Calu3 (cell line): ENCODE measurements around the gene DISP3. TPM values are rescaled to one million over a fixed set of nuclear protein-coding genes. Genes with fewer than 3 reads are reported as not detected.

Experiments used
- BruUV-seq: library from RNA; stranded (reverse); fragments of 400-500 nt; replicated peaks from 2 replicates; lab custom pipeline; 2021; lab: Mats Ljungman, UMichigan
- CTCF ChIA-PET: fragments of 300-600 bp; sonication (Branson Sonifier 250); formaldehyde crosslinking; loops from one replicate; lab custom pipeline; 2022; ENCODE audit warnings: antibody characterized with exemption; lab: Charles Lee
- DNase-seq: peaks from one replicate; pipeline ENCODE4 v3.0.0; 2022
- H3K27ac Mint-ChIP-seq: one replicate; pipeline ENCODE4 v1.8.0; 2022; ENCODE audit warnings: mixed read lengths; ENCODE audit not compliant: unreplicated experiment
- H3K27me3 Mint-ChIP-seq: one replicate; pipeline ENCODE4 v1.8.0; 2022; ENCODE audit warnings: mixed read lengths; ENCODE audit not compliant: unreplicated experiment
- H3K36me3 Mint-ChIP-seq: one replicate; pipeline ENCODE4 v1.8.0; 2022; ENCODE audit warnings: mild to moderate bottlenecking, moderate library complexity, mixed read lengths; ENCODE audit not compliant: insufficient read depth, unreplicated experiment
- H3K4me1 Mint-ChIP-seq: one replicate; pipeline ENCODE4 v1.8.0; 2022; ENCODE audit warnings: mild to moderate bottlenecking, low read depth, mixed read lengths; ENCODE audit not compliant: unreplicated experiment
- H3K4me3 Mint-ChIP-seq: one replicate; pipeline ENCODE4 v1.8.0; 2022; ENCODE audit warnings: mild to moderate bottlenecking, low read depth, moderate library complexity, mixed read lengths; ENCODE audit not compliant: unreplicated experiment
- H3K9me3 Mint-ChIP-seq: one replicate; pipeline ENCODE4 v1.8.0; 2022; ENCODE audit warnings: low read depth, mixed read lengths; ENCODE audit not compliant: unreplicated experiment
- CTCF ChIP-seq: fragments of 200-600 bp; IDR thresholded peaks from one replicate; pipeline ENCODE4 v1.8.0; 2022; ENCODE audit warnings: antibody characterized with exemption; ENCODE audit not compliant: unreplicated experiment
- intact Hi-C: fragments of 100-400 bp; cut with micrococcal nuclease; formaldehyde crosslinking; loops from one replicate; pipeline ENCODE4 v1.10.0; 2022; ENCODE audit not compliant: unreplicated experiment
- total RNA-seq: library from RNA; stranded (reverse); gene quantifications from 2 replicates; pipeline ENCODE4 v1.2.3, GENCODE V29; 2022

Gene DISP3
- total RNA-seq, 1 experiment from 2014 or later: 1.3 TPM

DNA sequence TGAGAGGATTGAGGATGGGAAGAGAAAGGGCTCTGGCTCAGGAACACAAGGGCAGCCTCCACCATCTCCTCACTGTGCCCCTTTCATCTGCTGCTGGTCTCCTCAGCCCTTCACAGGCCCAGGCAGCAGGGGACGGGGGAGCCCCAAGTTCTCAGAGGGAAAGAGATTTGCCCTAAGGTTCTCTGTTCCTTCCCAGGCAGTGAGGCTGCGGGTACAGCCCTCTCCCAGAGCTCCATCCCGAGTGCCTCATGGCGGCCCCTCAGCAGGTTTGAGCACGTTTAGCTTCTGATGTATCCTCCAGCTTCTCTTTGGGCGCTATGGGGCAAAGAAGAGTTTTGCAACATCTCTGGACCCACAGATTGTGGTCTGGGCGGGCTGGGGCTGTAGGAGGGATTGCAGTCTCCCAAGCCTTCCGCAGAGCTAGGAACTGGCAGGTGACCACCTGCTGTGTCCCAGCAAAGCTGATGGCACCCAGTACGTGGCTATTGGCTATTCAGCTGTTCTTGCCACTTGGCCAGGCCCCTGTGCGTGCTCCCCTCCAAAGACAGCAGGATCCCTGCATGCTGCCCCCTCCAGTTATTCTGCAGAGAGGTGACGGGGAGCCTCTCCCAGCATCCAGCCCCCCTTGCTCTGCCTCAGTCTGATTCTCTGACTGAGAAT, 10.1 kb downstream of the DISP3 start:
- no peak overlapping the region for H3K27ac Mint-ChIP-seq
- peaks cover 64% of the 10 kb centered on the region for H3K27me3 Mint-ChIP-seq
- no peaks in the 10 kb centered on the region for H3K36me3 Mint-ChIP-seq
- no peaks in the 10 kb centered on the region for H3K4me1 Mint-ChIP-seq
- no peaks in the 10 kb centered on the region for H3K9me3 Mint-ChIP-seq
- no peak for DNase-seq
- intact Hi-C loops: no loop called here
- no TSS peak for BruUV-seq
- CTCF ChIA-PET: no interaction called here
- no peak for TF ChIP-seq CTCF
- H3K4me3 Mint-ChIP-seq: no peak overlapping the region

DNA sequence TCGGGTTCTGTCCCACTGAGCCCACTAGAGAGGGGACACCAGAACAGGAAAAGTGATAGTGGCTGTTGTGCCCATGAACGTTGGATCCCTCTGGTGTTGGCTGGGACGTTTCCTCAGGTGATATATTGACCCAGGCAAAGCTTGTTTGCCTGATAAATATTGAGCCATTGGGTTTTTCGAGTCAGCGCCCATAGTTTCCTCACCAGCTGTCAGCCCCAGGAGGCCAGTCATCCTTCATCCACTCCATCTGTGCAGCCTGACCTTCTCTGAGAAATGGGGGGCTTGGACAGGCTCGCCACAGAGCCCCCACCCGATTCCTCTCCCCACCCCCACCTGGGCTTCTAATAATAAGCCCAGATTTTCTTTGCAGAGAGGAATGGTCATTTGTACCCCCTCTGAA, 13.3 kb downstream of the DISP3 start:
- intact Hi-C loops: no loop called here
- Mint-ChIP-seq H3K36me3 (no peaks in the 10 kb centered on the region), H3K9me3 (no peaks in the 10 kb centered on the region), H3K27me3 (peaks cover 48% of the 10 kb centered on the region), H3K27ac (no peak overlapping the region), H3K4me1 (no peaks in the 10 kb centered on the region), H3K4me3 (no peak overlapping the region)
- DNase-seq: no peak
- CTCF ChIA-PET: no interaction called here
- BruUV-seq: no TSS peak
- no peak for TF ChIP-seq CTCF

- CTCF ChIA-PET: no interaction called here
- no peaks in the 10 kb centered on the region for H3K9me3 Mint-ChIP-seq
- H3K4me3 Mint-ChIP-seq: no peak overlapping the region
- intact Hi-C loops: no loop called here
- no peak overlapping the region for H3K27ac Mint-ChIP-seq
- H3K27me3 Mint-ChIP-seq: peaks cover 52% of the 10 kb centered on the region
- no TSS peak for BruUV-seq
- DNase-seq: no peak
- TF ChIP-seq CTCF: no peak
- H3K4me1 Mint-ChIP-seq: no peaks in the 10 kb centered on the region
- no peaks in the 10 kb centered on the region for H3K36me3 Mint-ChIP-seq
These were observed 15.2 kb downstream of the DISP3 start for GRCh38 chr1:11493972-11494655.

- BruUV-seq: no TSS peak
- intact Hi-C loops: no loop called here
- H3K36me3 Mint-ChIP-seq: no peaks in the 10 kb centered on the region
- H3K4me1 Mint-ChIP-seq: no peaks in the 10 kb centered on the region
- CTCF ChIA-PET: no interaction called here
- H3K9me3 Mint-ChIP-seq: no peaks in the 10 kb centered on the region
- H3K27me3 Mint-ChIP-seq: peaks cover 52% of the 10 kb centered on the region
- H3K4me3 Mint-ChIP-seq: no peak overlapping the region
- TF ChIP-seq CTCF: no peak
- no peak for DNase-seq
- H3K27ac Mint-ChIP-seq: no peak overlapping the region
These were observed 15.8 kb downstream of the DISP3 start for GRCh38 chr1:11494771-11495170.
